HG02798 (cell line): Measurements from ENCODE around the gene C11orf68.

ENCODE experiments used
- ATAC-seq: cut with Tn5 transposase; IDR thresholded peaks from one replicate; pipeline ENCODE4 v1.9.1; 2021; ENCODE audit warnings: mild to moderate bottlenecking; ENCODE audit not compliant: unreplicated experiment, poor library complexity

C11orf68 gene

GRCh38 chr11:65916391-65916790 is 2.5 kb downstream of the C11orf68 start:
- no peak for ATAC-seq

- ATAC-seq = no peak
Observed at GRCh38 chr11:65915821-65916251, 3.0 kb downstream of the C11orf68 start.

- ATAC-seq = no peak
Observed at GRCh38 chr11:65915101-65915820, 3.6 kb downstream of the C11orf68 start.

GRCh38 chr11:65912845-65913244 is 6.0 kb downstream of the C11orf68 start:
- ATAC-seq = no peak

- ATAC-seq = no peak
Observed at GRCh38 chr11:65911682-65912568, 6.9 kb downstream of the C11orf68 start.

- no peak for ATAC-seq
Observed at GRCh38 chr11:65907878-65908277, 11.0 kb downstream of the C11orf68 start.

- ATAC-seq = no peak
Observed at GRCh38 chr11:65906602-65907001, 12.3 kb downstream of the C11orf68 start.

GRCh38 chr11:65903715-65904114 is 15.1 kb downstream of the C11orf68 start:
- ATAC-seq = no peak

GRCh38 chr11:65903068-65903481 is 15.8 kb downstream of the C11orf68 start:
- no peak for ATAC-seq

- ATAC-seq = no peak
Observed at GRCh38 chr11:65900899-65901180, 18.0 kb downstream of the C11orf68 start.

GRCh38 chr11:65900125-65900898 is 18.6 kb downstream of the C11orf68 start, which contains the start of gene FOSL1:
Gene FOSL1, minus strand, starts transcription at chr11:65900388. Its CDS starts 49 bp downstream, at chr11:65900339.
- ATAC-seq = peak; percentile 86

- peak; percentile 20 for ATAC-seq
Observed at GRCh38 chr11:65899356-65900124, 19.3 kb downstream of the C11orf68 start.

- ATAC-seq = no peak
Observed at GRCh38 chr11:65898656-65899355, 20.1 kb downstream of the C11orf68 start.

- ATAC-seq = no peak
Observed at GRCh38 chr11:65897020-65897471, 21.8 kb downstream of the C11orf68 start.

GRCh38 chr11:65896034-65896999 is 22.5 kb downstream of the C11orf68 start:
- ATAC-seq = no peak

- ATAC-seq = no peak
Observed at GRCh38 chr11:65895482-65895981, 23.3 kb downstream of the C11orf68 start.

- no peak for ATAC-seq
Observed at GRCh38 chr11:65894034-65894591, 24.7 kb downstream of the C11orf68 start.
